WERI-Rb-1 (cell line): ENCODE measurements around the gene APCDD1.

Experiments used
- DNase-seq: peaks from one replicate; pipeline ENCODE4 v3.0.0-alpha.2; 2020
- H3K27ac ChIP-seq: fragments of 250-450 bp; sonication (Bioruptor Pico); 2 replicates; pipeline ENCODE4 v1.5.1; 2020; ENCODE audit warnings: mild to moderate bottlenecking, moderate library complexity
- H3K27me3 ChIP-seq: fragments of 250-450 bp; sonication (Bioruptor Pico); 2 replicates; pipeline ENCODE4 v1.5.1; 2021; ENCODE audit warnings: mild to moderate bottlenecking, low read depth, moderate library complexity; ENCODE audit not compliant: insufficient read depth, severe bottlenecking
- H3K36me3 ChIP-seq: fragments of 250-450 bp; sonication (Bioruptor Pico); 2 replicates; pipeline ENCODE4 v1.5.1; 2020; ENCODE audit warnings: mild to moderate bottlenecking, moderate library complexity
- H3K4me3 ChIP-seq: 2 replicates; pipeline ENCODE4 v1.5.1; 2011; ENCODE audit warnings: low read depth, mild to moderate bottlenecking, control low read depth, low read length
- H3K9me3 ChIP-seq: fragments of 250-450 bp; sonication (Bioruptor Pico); 2 replicates; pipeline ENCODE4 v1.5.1; 2021; ENCODE audit warnings: mild to moderate bottlenecking, moderate library complexity; ENCODE audit not compliant: severe bottlenecking
- TF ChIP-seq, protein P1 (sequence below): IDR thresholded peaks from 2 replicates; pipeline ENCODE4 v1.5.1; 2011; ENCODE audit warnings: low read depth, mild to moderate bottlenecking, control low read depth, inconsistent platforms, low read length

The APCDD1 gene

DNA sequence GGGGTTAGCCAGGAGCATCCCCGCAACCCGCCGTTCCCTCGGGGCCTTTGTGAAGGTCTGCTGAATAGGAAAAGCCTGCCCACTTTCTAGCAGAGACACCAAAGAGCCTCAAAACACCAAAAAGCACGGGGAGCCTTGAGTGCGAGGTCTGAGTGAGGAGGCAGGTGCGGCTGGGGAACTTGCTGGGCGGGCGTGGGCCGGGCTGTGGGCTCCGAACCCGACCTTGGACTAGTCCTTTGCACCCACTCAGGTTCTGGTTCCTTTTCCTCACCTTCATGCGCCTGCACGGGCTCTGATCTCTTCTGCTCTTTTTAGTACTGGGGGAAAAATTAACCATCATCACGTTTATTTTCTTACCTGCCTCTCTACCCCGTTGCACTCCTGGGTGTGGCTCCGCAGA lies 19.9 kb downstream of the APCDD1 start:
- H3K4me3 ChIP-seq: no peak overlapping the region
- no peaks in the 10 kb centered on the region for H3K9me3 ChIP-seq
- no peak for DNase-seq
- TF ChIP-seq, protein P1, sequence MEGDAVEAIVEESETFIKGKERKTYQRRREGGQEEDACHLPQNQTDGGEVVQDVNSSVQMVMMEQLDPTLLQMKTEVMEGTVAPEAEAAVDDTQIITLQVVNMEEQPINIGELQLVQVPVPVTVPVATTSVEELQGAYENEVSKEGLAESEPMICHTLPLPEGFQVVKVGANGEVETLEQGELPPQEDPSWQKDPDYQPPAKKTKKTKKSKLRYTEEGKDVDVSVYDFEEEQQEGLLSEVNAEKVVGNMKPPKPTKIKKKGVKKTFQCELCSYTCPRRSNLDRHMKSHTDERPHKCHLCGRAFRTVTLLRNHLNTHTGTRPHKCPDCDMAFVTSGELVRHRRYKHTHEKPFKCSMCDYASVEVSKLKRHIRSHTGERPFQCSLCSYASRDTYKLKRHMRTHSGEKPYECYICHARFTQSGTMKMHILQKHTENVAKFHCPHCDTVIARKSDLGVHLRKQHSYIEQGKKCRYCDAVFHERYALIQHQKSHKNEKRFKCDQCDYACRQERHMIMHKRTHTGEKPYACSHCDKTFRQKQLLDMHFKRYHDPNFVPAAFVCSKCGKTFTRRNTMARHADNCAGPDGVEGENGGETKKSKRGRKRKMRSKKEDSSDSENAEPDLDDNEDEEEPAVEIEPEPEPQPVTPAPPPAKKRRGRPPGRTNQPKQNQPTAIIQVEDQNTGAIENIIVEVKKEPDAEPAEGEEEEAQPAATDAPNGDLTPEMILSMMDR: no peak
- H3K36me3 ChIP-seq: peaks cover 5% of the 10 kb centered on the region; the same call in 1 of the 2 replicates
- no peak overlapping the region for H3K27ac ChIP-seq
- H3K27me3 ChIP-seq: no peaks in the 10 kb centered on the region

DNA sequence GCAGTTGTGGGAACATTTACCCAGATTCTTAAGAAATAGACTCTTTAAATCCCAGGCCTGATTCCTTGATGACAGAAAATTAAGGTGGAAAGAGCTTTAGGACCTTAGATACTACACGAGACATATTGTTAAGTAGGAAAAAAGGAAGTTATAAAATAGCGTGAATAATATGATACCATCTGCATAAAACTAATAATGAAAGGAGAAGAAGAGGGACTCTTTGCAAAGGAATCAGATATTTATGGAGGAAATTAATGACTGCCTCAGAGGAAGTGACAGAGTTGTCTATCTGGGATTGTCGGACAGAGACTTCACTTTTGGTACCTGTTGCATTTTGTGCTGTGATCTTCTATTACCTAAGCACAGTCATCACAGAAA lies 20.8 kb downstream of the APCDD1 start:
- peaks cover 5% of the 10 kb centered on the region; the same call in 1 of the 2 replicates for H3K36me3 ChIP-seq
- no peak overlapping the region for H3K27ac ChIP-seq
- H3K27me3 ChIP-seq: no peaks in the 10 kb centered on the region
- no peak overlapping the region for H3K4me3 ChIP-seq
- H3K9me3 ChIP-seq: no peaks in the 10 kb centered on the region
- TF ChIP-seq, protein P1: no peak
- no peak for DNase-seq

DNA sequence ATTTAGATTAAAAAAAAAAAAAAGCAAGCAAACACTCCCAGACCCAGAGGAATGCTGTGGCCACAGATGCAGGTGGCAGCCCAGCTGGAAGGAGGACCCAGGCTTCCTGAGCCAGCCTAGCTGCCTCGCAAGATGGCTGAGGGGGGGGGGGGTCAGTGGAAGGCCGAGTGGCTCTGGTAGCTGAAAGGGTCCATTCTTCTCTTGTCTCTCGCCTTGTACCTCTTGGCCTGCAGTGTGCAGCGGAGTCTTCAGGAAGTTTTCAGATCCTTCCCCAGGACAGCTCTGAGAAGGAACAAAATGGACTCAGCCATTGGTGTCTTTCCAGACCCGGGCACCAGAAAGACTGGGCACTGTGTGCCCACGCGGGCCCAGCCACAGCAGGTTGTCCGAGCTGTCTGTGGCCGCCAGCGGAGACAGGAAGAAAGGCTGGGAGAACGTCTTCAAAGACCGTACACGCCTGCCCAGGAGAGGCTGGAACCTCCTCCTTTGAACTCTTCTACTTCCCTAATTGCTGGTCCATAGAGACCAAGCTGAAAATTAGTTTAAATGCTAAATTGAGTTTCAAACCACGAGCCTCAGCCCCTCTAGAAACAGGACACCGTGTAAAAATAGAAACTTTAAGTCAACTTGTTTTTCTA lies 21.3 kb downstream of the APCDD1 start:
- TF ChIP-seq, protein P1: no peak
- H3K9me3 ChIP-seq: no peaks in the 10 kb centered on the region
- no peaks in the 10 kb centered on the region for H3K27me3 ChIP-seq
- H3K4me3 ChIP-seq: no peak overlapping the region
- peaks cover 5% of the 10 kb centered on the region; the same call in 1 of the 2 replicates for H3K36me3 ChIP-seq
- DNase-seq: no peak
- H3K27ac ChIP-seq: no peak overlapping the region

- no peak for DNase-seq
- Histone ChIP-seq H3K4me3 (no peak overlapping the region), H3K27ac (no peak overlapping the region), H3K27me3 (no peaks in the 10 kb centered on the region), H3K9me3 (no peaks in the 10 kb centered on the region), H3K36me3 (peaks cover 5% of the 10 kb centered on the region; the same call in 1 of the 2 replicates)
- TF ChIP-seq, protein P1: no peak
These were observed 21.9 kb downstream of the APCDD1 start for GRCh38 chr18:10476338-10476791.

DNA sequence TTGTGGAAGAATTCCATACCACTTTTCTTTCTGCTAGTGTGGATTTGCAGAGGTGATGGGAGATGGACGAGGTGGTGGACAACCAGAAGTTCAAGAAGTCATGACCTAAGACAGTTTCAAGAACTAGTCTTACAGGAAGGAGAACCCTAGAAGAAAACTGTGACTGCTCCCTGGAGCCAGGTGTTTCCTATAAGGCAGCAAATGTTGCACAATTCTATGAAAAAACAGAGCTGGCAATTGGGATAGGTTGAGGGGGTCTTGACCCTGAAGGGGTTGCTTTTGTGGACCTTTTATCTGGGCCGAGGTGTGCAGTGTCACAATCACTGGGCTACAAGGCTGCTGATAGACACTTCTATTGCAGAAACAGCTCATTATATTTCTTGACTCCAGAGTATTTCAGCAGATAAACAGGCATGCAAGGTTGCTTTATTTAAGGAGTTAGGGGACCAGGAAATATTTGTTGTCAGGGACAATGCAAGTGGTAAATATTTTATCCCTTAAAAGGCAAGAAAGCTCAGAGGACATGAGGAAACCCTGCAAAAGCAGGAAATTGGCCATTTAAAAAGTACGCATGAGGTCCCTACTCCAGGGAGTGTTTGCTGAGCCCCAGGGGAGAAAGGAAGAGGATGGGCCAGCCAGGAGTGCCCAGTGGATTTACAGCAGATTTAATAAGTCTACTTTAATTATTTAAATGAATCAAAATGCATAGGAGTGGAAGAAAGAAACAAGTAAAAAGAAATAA lies 22.9 kb downstream of the APCDD1 start:
- TF ChIP-seq, protein P1: no peak
- H3K9me3 ChIP-seq: no peaks in the 10 kb centered on the region
- H3K27ac ChIP-seq: no peak overlapping the region
- no peaks in the 10 kb centered on the region for H3K27me3 ChIP-seq
- no peaks in the 10 kb centered on the region for H3K36me3 ChIP-seq
- H3K4me3 ChIP-seq: no peak overlapping the region
- no peak for DNase-seq
